Ectodermal cell (in vitro differentiated cells): Measurements from ENCODE around the gene CEBPB.
A peak's percentile ranks its signal among the peaks of the same experiment; 100 is the strongest.

Source experiments
- H3K27ac ChIP-seq: 2 replicates; pipeline ENCODE4 v1.7.0; 2013; ENCODE audit warnings: mild to moderate bottlenecking, low read depth, low read length; ENCODE audit not compliant: insufficient read depth, poor library complexity, severe bottlenecking
- H3K27me3 ChIP-seq: 2 replicates; pipeline ENCODE4 v1.7.0; 2013; ENCODE audit warnings: mild to moderate bottlenecking, low read length; ENCODE audit not compliant: insufficient read depth, control insufficient read depth, poor library complexity, severe bottlenecking
- H3K36me3 ChIP-seq: one replicate; pipeline ENCODE4 v1.7.0; 2013; ENCODE audit warnings: low read length; ENCODE audit not compliant: control insufficient read depth, insufficient read depth
- H3K4me1 ChIP-seq: one replicate; pipeline ENCODE4 v1.7.0; 2013; ENCODE audit warnings: low read length; ENCODE audit not compliant: control insufficient read depth, insufficient read depth
- H3K4me3 ChIP-seq: 2 replicates; pipeline ENCODE4 v1.7.0; 2013; ENCODE audit warnings: low read depth, low read length, control low read depth; ENCODE audit not compliant: insufficient read depth
- H3K9me3 ChIP-seq: 2 replicates; pipeline ENCODE4 v1.7.0; 2013; ENCODE audit warnings: mild to moderate bottlenecking, low read length, moderate library complexity; ENCODE audit not compliant: control insufficient read depth
- WGBS, 2 experiments: methylation state at CpG; one replicate each; pipeline ENCODE4 v1.1.7; 2013; ENCODE audit warnings: missing lambda C conversion rate in 2 of 2; 5-methylcytosine and 5-hydroxymethylcytosine counted together

Gene CEBPB

DNA sequence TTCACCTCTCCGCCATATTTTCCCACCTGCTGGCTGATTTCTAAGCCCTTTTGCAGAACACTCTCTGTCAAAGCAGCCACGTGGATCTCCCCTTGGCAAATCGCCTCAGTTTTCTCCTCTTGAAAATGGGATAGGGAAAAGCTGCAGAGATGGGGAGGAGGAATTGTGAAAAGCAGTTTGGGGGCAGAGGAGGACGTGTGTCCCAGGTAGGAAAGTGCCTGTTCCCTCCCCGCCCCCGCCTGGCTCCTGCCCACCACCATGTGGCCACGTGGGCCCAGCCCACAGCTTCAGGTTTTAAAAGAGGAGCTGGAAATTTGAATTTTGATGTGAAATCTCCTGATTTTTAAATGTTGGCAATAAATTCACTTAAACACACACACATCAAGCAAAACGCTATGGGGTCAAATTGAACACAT, 3.6 kb upstream of the CEBPB start:
- no peak overlapping the region for H3K27ac ChIP-seq
- no peaks in the 10 kb centered on the region for H3K4me1 ChIP-seq
- WGBS, 2 experiments, result 78% methylated on average over 8 of the region's 8 CpGs
- no peak overlapping the region for H3K4me3 ChIP-seq
- no peaks in the 10 kb centered on the region for H3K9me3 ChIP-seq
- H3K27me3 ChIP-seq, result peaks cover 28% of the 10 kb centered on the region
- no peaks in the 10 kb centered on the region for H3K36me3 ChIP-seq

DNA sequence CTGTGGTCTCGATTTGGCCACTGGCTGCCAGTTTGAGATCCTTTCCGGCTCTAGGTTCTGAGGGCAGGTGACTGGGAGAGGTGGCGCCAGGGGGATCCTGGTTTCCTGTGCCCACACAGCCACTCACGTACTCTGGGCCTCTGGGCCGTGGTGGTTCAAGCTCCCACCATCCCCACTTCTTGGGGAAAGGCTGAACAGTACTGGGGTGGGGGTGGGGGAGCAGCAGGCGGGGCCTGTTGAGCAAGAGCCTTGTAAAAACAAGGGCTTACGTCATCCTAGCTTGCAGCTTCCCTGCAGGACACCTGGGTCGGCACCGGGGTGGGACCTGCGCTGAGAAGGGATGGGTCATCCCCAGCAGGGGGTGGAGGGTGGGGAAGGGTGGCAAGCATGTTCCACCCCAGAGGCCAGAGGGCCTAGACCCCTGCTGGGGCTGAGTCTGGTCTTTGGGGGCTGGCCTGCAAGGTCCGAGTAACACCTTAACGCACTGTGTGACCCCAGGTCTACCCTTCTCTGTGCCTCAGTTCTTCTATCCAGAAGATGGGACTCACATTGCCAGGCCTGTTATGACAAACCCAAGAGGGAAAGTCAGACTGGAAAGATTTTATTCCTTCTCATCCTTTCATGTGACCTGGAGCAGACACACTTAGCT, 3.1 kb upstream of the CEBPB start:
- H3K36me3 ChIP-seq, result no peaks in the 10 kb centered on the region
- H3K4me3 ChIP-seq, result no peak overlapping the region
- H3K27ac ChIP-seq, result no peak overlapping the region
- H3K9me3 ChIP-seq, result no peaks in the 10 kb centered on the region
- H3K27me3 ChIP-seq, result peaks cover 33% of the 10 kb centered on the region
- peaks cover 3% of the 10 kb centered on the region for H3K4me1 ChIP-seq
- 64 to 65% methylated on average over 12 of the region's 12 CpGs for WGBS, 2 experiments

DNA sequence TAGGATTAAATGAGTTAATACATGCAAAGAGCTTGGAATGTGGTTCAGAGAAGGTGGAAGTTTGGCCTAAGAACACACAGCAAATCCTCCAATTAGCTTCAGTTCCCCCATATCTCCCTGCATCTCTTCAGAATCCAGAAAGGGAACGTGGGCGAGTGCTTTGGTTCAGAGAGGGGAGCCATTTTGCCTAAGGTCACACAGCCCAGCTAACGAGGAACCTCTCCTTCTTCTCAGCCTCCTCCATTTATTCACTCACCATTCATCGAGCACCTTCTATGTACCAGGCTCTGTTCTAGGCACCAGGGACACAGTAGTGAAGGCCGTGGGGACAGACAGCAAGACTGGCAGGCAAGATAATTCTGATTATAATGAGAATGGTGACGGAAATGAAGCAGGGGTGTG, 2.3 kb upstream of the CEBPB start:
- H3K9me3 ChIP-seq, result no peaks in the 10 kb centered on the region
- WGBS, 2 experiments, result 90 to 96% methylated on average over 6 of the region's 6 CpGs
- no peak overlapping the region for H3K27ac ChIP-seq
- H3K27me3 ChIP-seq, result peaks cover 41% of the 10 kb centered on the region
- H3K4me1 ChIP-seq, result peaks cover 3% of the 10 kb centered on the region
- no peaks in the 10 kb centered on the region for H3K36me3 ChIP-seq
- no peak overlapping the region for H3K4me3 ChIP-seq

DNA sequence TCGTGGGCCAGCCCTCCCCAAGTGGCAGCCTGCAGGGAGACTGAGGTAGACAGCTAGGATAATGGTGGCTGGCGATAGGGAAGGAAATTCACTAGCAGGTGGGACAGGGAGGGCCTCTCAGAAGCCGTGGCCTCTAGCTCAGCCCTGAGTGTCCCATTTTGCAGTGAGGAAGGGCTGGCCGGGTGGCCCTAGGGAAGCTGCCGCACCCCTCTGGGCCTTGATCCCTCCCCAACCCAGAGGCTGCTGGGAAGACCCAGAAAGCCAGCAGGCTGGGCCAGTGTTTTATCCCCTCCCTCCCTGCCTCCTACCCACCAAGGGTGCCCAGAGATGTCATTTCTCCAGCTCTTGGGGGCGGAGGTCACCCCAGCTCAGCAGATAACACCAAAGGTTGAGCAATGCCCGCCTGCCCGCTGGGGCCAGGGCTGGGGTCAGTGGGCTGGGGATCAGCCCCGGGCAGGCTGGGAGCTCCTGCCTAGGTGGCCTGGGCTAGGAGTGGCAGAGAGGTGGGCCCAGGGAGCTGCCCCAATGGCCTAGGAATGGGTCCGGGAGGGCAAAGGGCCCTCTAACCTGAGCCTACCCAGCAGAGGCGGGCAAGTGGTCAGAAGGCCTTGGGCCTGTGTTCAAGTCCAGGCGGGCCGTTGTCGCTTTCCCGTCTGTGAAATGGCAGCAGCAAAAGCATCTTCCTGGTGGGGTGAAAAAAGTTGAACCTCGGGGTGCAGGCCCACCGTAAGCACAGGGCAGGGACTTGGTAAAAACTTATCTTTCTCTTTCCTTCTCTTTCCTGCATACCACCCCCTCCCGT, 1.6 kb upstream of the CEBPB start:
- H3K4me1 ChIP-seq, result peaks cover 11% of the 10 kb centered on the region
- H3K36me3 ChIP-seq, result no peaks in the 10 kb centered on the region
- H3K4me3 ChIP-seq, result no peak overlapping the region
- H3K27me3 ChIP-seq, result peaks cover 49% of the 10 kb centered on the region
- no peaks in the 10 kb centered on the region for H3K9me3 ChIP-seq
- no peak overlapping the region for H3K27ac ChIP-seq
- WGBS, 2 experiments, result 89 to 91% methylated on average over 18 of the region's 18 CpGs

DNA sequence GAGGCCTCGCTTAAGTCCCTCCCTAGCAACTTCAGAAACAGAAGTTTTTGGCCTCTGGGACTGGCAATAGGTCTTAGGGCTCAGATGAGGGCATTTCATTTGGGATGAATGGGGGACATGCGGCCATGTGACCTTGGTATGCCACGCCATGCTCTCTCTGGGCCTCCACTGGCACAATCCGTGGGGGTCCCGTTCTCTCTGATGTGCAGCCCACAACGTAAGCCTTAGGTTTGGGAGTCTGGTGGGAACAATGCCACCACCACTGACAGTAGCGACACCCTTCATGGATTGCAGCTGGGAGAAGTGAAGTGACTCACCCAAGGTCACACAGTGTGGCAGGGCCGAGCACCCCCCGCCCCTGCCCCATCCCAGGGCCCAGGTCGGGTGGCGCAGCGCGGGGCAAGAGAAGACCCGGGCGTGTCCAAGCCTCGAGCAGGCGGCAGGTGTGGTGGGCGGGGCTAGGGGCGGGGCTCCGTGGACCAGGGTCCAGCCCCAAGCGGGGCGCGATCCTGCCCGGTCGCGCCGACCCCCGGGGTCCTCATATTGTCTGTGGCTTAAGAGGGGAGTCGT, 864 bp upstream of the CEBPB start:
- Histone ChIP-seq H3K27ac (no peak overlapping the region), H3K36me3 (no peaks in the 10 kb centered on the region), H3K9me3 (no peaks in the 10 kb centered on the region), H3K27me3 (peaks cover 50% of the 10 kb centered on the region), H3K4me1 (peaks cover 14% of the 10 kb centered on the region), H3K4me3 (peak overlapping the region; percentile 63)
- 37% methylated on average over 29 of the region's 29 CpGs for WGBS, 2 experiments

DNA sequence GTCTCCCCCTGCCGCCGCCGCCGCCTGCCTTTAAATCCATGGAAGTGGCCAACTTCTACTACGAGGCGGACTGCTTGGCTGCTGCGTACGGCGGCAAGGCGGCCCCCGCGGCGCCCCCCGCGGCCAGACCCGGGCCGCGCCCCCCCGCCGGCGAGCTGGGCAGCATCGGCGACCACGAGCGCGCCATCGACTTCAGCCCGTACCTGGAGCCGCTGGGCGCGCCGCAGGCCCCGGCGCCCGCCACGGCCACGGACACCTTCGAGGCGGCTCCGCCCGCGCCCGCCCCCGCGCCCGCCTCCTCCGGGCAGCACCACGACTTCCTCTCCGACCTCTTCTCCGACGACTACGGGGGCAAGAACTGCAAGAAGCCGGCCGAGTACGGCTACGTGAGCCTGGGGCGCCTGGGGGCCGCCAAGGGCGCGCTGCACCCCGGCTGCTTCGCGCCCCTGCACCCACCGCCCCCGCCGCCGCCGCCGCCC, 474 bp downstream of the CEBPB start:
- Histone ChIP-seq H3K9me3 (no peaks in the 10 kb centered on the region), H3K4me1 (peaks cover 14% of the 10 kb centered on the region), H3K27me3 (peaks cover 44% of the 10 kb centered on the region), H3K27ac (no peak overlapping the region), H3K4me3 (peak overlapping the region; percentile 63), H3K36me3 (no peaks in the 10 kb centered on the region)
- WGBS, 2 experiments, result 0% methylated on average over 69 of the region's 69 CpGs

DNA sequence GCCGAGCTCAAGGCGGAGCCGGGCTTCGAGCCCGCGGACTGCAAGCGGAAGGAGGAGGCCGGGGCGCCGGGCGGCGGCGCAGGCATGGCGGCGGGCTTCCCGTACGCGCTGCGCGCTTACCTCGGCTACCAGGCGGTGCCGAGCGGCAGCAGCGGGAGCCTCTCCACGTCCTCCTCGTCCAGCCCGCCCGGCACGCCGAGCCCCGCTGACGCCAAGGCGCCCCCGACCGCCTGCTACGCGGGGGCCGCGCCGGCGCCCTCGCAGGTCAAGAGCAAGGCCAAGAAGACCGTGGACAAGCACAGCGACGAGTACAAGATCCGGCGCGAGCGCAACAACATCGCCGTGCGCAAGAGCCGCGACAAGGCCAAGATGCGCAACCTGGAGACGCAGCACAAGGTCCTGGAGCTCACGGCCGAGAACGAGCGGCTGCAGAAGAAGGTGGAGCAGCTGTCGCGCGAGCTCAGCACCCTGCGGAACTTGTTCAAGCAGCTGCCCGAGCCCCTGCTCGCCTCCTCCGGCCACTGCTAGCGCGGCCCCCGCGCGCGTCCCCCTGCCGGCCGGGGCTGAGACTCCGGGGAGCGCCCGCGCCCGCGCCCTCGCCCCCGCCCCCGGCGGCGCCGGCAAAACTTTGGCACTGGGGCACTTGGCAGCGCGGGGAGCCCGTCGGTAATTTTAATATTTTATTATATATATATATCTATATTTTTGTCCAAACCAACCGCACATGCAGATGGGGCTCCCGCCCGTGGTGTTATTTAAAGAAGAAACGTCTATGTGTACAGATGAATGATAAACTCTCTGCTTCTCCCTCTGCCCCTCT, 1.1 kb downstream of the CEBPB start:
- no peaks in the 10 kb centered on the region for H3K36me3 ChIP-seq
- 0% methylated on average over 91 to 92 of the region's 96 CpGs for WGBS, 2 experiments
- peak overlapping the region; percentile 63 for H3K4me3 ChIP-seq
- peaks cover 14% of the 10 kb centered on the region for H3K4me1 ChIP-seq
- no peak overlapping the region for H3K27ac ChIP-seq
- H3K27me3 ChIP-seq, result peaks cover 43% of the 10 kb centered on the region
- H3K9me3 ChIP-seq, result no peaks in the 10 kb centered on the region

DNA sequence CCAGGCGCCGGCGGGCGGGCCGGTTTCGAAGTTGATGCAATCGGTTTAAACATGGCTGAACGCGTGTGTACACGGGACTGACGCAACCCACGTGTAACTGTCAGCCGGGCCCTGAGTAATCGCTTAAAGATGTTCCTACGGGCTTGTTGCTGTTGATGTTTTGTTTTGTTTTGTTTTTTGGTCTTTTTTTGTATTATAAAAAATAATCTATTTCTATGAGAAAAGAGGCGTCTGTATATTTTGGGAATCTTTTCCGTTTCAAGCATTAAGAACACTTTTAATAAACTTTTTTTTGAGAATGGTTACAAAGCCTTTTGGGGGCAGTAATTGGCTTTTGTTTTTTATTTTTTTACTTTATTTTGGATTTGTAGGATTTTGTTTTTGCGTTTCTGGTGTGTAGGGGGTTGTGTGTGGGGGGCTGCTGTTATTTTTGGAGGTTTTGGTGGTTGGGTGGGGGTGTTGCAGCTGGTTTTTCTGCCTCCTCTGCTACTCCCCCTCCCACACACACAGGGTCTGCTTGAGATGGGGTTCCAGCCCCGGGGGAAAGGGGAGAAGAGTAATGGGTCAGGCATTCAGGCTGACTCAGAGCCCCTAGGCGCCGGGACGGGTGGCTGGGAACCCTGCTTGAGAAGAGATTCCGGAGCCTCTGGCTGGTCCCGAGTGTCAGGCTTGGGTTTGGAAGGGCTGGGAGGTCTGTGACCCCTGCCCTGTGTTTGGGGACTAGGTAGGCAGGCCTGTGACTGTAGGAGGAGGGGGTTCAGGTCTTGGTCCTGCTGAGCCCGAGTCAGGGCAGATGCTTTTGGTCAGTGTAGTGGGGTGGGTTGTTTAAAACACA, 2.0 kb downstream of the CEBPB start:
- Histone ChIP-seq H3K4me1 (peaks cover 14% of the 10 kb centered on the region), H3K27ac (no peak overlapping the region), H3K4me3 (peak overlapping the region; percentile 63), H3K9me3 (no peaks in the 10 kb centered on the region), H3K36me3 (no peaks in the 10 kb centered on the region), H3K27me3 (peaks cover 43% of the 10 kb centered on the region)
- WGBS, 2 experiments, result 10 to 11% methylated on average over 23 to 25 of the region's 25 CpGs

DNA sequence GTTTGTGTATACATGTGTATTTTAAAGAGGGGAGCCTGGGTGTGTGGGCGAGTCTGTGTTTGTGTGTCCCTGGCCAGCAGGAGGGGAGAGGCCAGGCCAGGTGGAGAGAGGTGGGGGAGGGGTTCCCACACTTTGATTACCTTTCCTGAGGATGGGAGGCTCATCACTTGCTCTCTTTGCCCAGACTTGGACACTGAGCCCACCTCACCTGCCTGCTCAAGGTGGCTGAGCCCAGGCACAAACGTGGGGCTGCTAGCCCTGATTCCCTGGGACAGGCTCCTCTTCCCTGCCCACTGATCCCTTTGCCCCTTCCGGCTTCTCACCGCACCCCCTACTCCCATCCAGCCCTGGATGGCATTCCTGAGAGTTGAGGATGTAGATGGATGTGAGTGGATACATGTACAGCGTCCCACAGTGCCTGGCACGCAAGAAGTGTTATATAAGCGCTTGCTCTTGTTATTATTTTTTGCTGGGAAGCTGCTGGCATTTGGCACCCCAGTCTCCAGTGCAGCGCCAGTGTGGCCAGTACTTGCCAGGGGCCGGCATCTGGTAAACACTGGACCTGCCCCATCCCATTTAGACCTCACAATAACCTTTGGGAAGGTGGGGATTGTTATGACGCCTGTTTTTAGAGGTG, 2.7 kb downstream of the CEBPB start:
- Histone ChIP-seq H3K27ac (no peak overlapping the region), H3K9me3 (no peaks in the 10 kb centered on the region), H3K4me1 (peaks cover 14% of the 10 kb centered on the region), H3K4me3 (no peak overlapping the region), H3K27me3 (peaks cover 43% of the 10 kb centered on the region), H3K36me3 (no peaks in the 10 kb centered on the region)
- 74 to 78% methylated on average over 9 to 10 of the region's 10 CpGs for WGBS, 2 experiments
